Heart right ventricle (tissue), 16 donors: ENCODE results near the gene FAM3C. TPM values are rescaled to one million over a fixed set of nuclear protein-coding genes. Genes with fewer than 3 reads are reported as not detected.
A peak's percentile ranks its signal among the peaks of the same experiment; 100 is the strongest.

Experiments used
- ATAC-seq, 8 donors: fragments of 200-7000 bp; cut with Tn5 transposase; one replicate each; pipeline ENCODE4 v1.9.1; 2020; ENCODE audit warnings: mild to moderate bottlenecking in 8 of 8, moderate library complexity in 8 of 8, moderate number of reproducible peaks in 1 of 8
- DNase-seq, 2 donors: peaks; one replicate each; pipeline ENCODE4 v3.0.0-alpha.2; 2020
- H3K27ac ChIP-seq, 10 donors: fragments of 200-600 bp; sonication (generic) in 2 of 10; one replicate each; pipeline versions ENCODE4 v1.5.0 to v1.8.0; 2020 to 2022; ENCODE audit warnings: mild to moderate bottlenecking in 3 of 10
- H3K27me3 ChIP-seq, 7 donors: fragments of 200-600 bp; one replicate each; pipeline ENCODE4 v1.8.0; 2021 to 2022; ENCODE audit warnings: mild to moderate bottlenecking in 2 of 7
- H3K36me3 ChIP-seq, 9 donors: fragments of 200-600 bp; sonication (generic) in 1 of 9; one replicate each; pipeline versions ENCODE4 v1.5.0 to v1.8.0; 2020 to 2022; ENCODE audit warnings: mild to moderate bottlenecking in 2 of 9
- H3K4me1 ChIP-seq, 9 donors: fragments of 200-600 bp; sonication (generic) in 1 of 9; one replicate each; pipeline versions ENCODE4 v1.5.0 to v1.8.0; 2020 to 2022; ENCODE audit warnings: mild to moderate bottlenecking in 4 of 9
- H3K4me3 ChIP-seq, 10 donors: fragments of 200-600 bp; sonication (generic) in 2 of 10; one replicate each; pipeline versions ENCODE4 v1.5.0 to v1.8.0; 2020 to 2022; ENCODE audit warnings: mild to moderate bottlenecking in 7 of 10, moderate library complexity in 2 of 10
- H3K9me3 ChIP-seq, 11 donors: fragments of 200-600 bp in 10 of 11; sonication (generic) in 2 of 11; one replicate each; pipeline versions ENCODE4 v1.5.0 to v1.8.0; 2013 to 2022; ENCODE audit warnings: mild to moderate bottlenecking in 2 of 11, control low read depth in 1 of 11, moderate library complexity in 1 of 11
- CTCF ChIP-seq, 9 donors: fragments of 200-600 bp; sonication (generic) in 2 of 9; IDR thresholded peaks; one replicate each; pipeline versions ENCODE4 v1.5.0 to v1.8.0; 2021 to 2022; ENCODE audit warnings: antibody characterized with exemption in 9 of 9, mild to moderate bottlenecking in 5 of 9, moderate library complexity in 1 of 9
- WGBS, 2 donors: extraction: QIAGEN DNeasy Blood & Tissue Kit; methylation state at CpG; one replicate each; pipeline ENCODE4 v1.1.7; 2013; ENCODE audit warnings: inconsistent platforms in 1 of 2; 5-methylcytosine and 5-hydroxymethylcytosine counted together
- intact Hi-C, 10 donors: fragments of 100-400 bp; cut with DNase I; formaldehyde crosslinking; loops; one replicate each; pipeline versions ENCODE4 v1.11.1 to v1.14.2; 2022
- long read RNA-seq, 3 donors: library from polyadenylated mRNA; unstranded; transcript quantifications; one replicate each; pipeline ENCODE4 v2.0.0, GENCODE V29; 2020 to 2021
- polyA plus RNA-seq, 2 donors: library from polyadenylated mRNA; stranded (reverse); fragments of 200-250 nt; gene quantifications; one replicate each; pipeline ENCODE4 v1.2.3, GENCODE V29; 2013
- total RNA-seq, 10 donors: library from RNA; stranded (reverse); fragmentation: NEBNext Ultra II Directional in 3 of 10; extraction: Animal tissue kit (Norgen Biotek cat#: 25700) in 3 of 10; gene quantifications; one replicate each; pipeline versions ENCODE4 v1.2.1 to v1.2.4, GENCODE V29; 2021 to 2023
- donor health status: Arrhythmogenic right ventricular cardiomyopathy.
- donor health status: ischemic (EF 13 %, LVEDD 7.1; RV severe dilation, severe dysfunction).
- donor health status: healthy with polysubstance abuse.
- donor health status: DM: no; HTN: yes; CAD: no.
- donor health status: DM: no; HTN: no; CAD: no.
- donor health status: ischemic (EF 25% LVEDD 6.9; RV normal size, moderate dysfunction).
- donor health status: ischemic (EF 25% LVEDD 5.7; RV mildly dilated, moderate dysfunction).
- donor health status: healthy.
- donor health status: DM: yes; HTN: yes; CAD: no.
- donor health status: Ischemic cardiomyopathy.
- donor health status: ischemic (EF 35%, LVEDD 5.7; RV mildly dilated, moderate dysfunction).
- donor health status: nonischemic (EF 11% LVEDD 7.7; RV severe dilation, severe dysfunction).
- donor health status: DM: yes; HTN: yes; CAD: no.
- donor health status: PGD.
- donor health status: ischemic (EF 29% LVEDD 5.4; RV normal size, mild dysfunction).
- donor health status: nonischemic (EF 23%, LVEDD 6.1; RV moderate dilation, normal function).

FAM3C gene
- total RNA-seq (10 to 100 TPM; 33.3 to 51.8 (median 43.0) TPM), polyA plus RNA-seq (10 to 100 TPM; 16.5 to 60.8 TPM)
- long read RNA-seq, donor 1, transcript FAM3C-201 (10 exons, 2,508 nt): major isoform, 88 of 92 reads
- long read RNA-seq, donor 1, partial matches to known transcripts: 2 of 92 reads
- long read RNA-seq, donor 1, other reads (novel, unspliced or antisense): 2 of 92 reads
- long read RNA-seq, donor 2, transcript FAM3C-201 (10 exons, 2,508 nt): major isoform, 100 of 104 reads
- long read RNA-seq, donor 2, partial matches to known transcripts: 1 of 104 reads
- long read RNA-seq, donor 2, other reads (novel, unspliced or antisense): 3 of 104 reads
- long read RNA-seq, donor 3, transcript FAM3C-201 (10 exons, 2,508 nt): major isoform, 40 of 50 reads
- long read RNA-seq, donor 3, partial matches to known transcripts: 6 of 50 reads
- long read RNA-seq, donor 3, other reads (novel, unspliced or antisense): 3 of 50 reads

- Histone ChIP-seq H3K4me3 (peak within 1 kb of the TSS; percentile 27 to 90 (median 81)), H3K27me3 (no peaks in the 10 kb centered on the region), H3K36me3 (peaks cover 0 to 5% (median 0%) of the 10 kb centered on the region in 9 donors), H3K4me1 (peaks cover 0 to 28% (median 13%) of the 10 kb centered on the region in 9 donors), H3K27ac (peak within 1 kb of the TSS; percentile 20 to 92 (median 88)), H3K9me3 (peaks cover 0 to 4% (median 0%) of the 10 kb centered on the region in 11 donors)
- ATAC-seq: peak; percentile 97 to 100 (median 99)
- peak; percentile 91 to 99 (median 97) for TF ChIP-seq CTCF (IDR thresholded peaks at IDR 0.05)
- peak; percentile 92 to 94 for DNase-seq
- 0 to 1% methylated on average over 76 to 85 of the region's 85 CpGs for WGBS, 2 donors
- intact Hi-C loops: loop anchor here in 2 of 10 donors (5.0 kb wide), 2 partner anchors 41 to 51 kb away; no protein-coding TSS in a partner anchor
Observed at GRCh38 chr7:121395961-121396757, at the start of gene FAM3C. FAM3C (minus strand) TSS chr7:121396308; CDS start chr7:121382969, 13,339 bp downstream.

- ATAC-seq: no peak
- Histone ChIP-seq H3K27me3 (no peaks in the 10 kb centered on the region), H3K9me3 (peaks cover 0 to 9% (median 0%) of the 10 kb centered on the region in 11 donors), H3K27ac (no peak overlapping the region), H3K4me1 (peaks cover 0 to 32% (median 17%) of the 10 kb centered on the region in 9 donors), H3K36me3 (no peaks in the 10 kb centered on the region), H3K4me3 (no peak overlapping the region)
- TF ChIP-seq CTCF (IDR thresholded peaks at IDR 0.05): no peak
- no peak for DNase-seq
- intact Hi-C loops: no loop called here
- WGBS, 2 donors: 85 to 86% methylated on average over 2 of the region's 2 CpGs
Observed at GRCh38 chr7:121442845-121443244, 46.7 kb upstream of the FAM3C start.

GRCh38 chr7:121440857-121441503 lies 44.9 kb upstream of the FAM3C start:
- ATAC-seq (peak in 4 of 8 donors; percentile 16 to 49 (median 40)), DNase-seq (peak in 1 of 2 donors; percentile 13)
- peak overlapping the region in 4 of 10 donors; percentile 4 to 30 (median 23) for H3K4me3 ChIP-seq
- peak overlapping the region in 4 of 10 donors; percentile 7 to 57 (median 16) for H3K27ac ChIP-seq
- intact Hi-C loops: no loop called here
- peaks cover 0 to 9% (median 0%) of the 10 kb centered on the region in 11 donors for H3K9me3 ChIP-seq
- no peak for TF ChIP-seq CTCF (IDR thresholded peaks at IDR 0.05)
- no peaks in the 10 kb centered on the region for H3K27me3 ChIP-seq
- 83 to 85% methylated on average over 18 of the region's 18 CpGs for WGBS, 2 donors
- peaks cover 0 to 18% (median 8%) of the 10 kb centered on the region in 9 donors for H3K4me1 ChIP-seq
- H3K36me3 ChIP-seq: no peaks in the 10 kb centered on the region
